ENCODE results near the gene HMGCLL1. TPM values are rescaled to one million over a fixed set of nuclear protein-coding genes. Genes with fewer than 3 reads are reported as not detected.

HMGCLL1 gene
- total RNA-seq, 1 donor = 0.36 TPM

GRCh38 chr6:55495277-55495676, 83.7 kb downstream of the HMGCLL1 start:
- Histone ChIP-seq H2AFZ (ENCODE audit: low read length) (no peak overlapping the region), H3K9me3 (ENCODE audit: low read depth, low read length) (no peaks in the 10 kb centered on the region), H3K4me2 (ENCODE audit: insufficient read depth, low read length) (no peak overlapping the region), H3K79me2 (ENCODE audit: insufficient read depth, low read length) (no peaks in the 10 kb centered on the region), H3K27ac (ENCODE audit: low read depth, low read length) (no peak overlapping the region), H3K36me3 (ENCODE audit: insufficient read depth, low read length) (no peaks in the 10 kb centered on the region), H4K20me1 (ENCODE audit: insufficient read depth, low read length) (no peaks in the 10 kb centered on the region), H3K27me3 (ENCODE audit: insufficient read depth, low read length) (no peaks in the 10 kb centered on the region), H3K4me3 (ENCODE audit: insufficient read depth, low read length) (no peak overlapping the region), H3K4me1 (ENCODE audit: insufficient read depth, low read length) (no peaks in the 10 kb centered on the region)
- TF ChIP-seq CTCF (IDR thresholded peaks at IDR 0.05; ENCODE audit: extremely low read depth, low read depth, low read length) = no peak
- no peak for DNase-seq (ENCODE audit: insufficient read length, low spot score, missing footprints)

DNA sequence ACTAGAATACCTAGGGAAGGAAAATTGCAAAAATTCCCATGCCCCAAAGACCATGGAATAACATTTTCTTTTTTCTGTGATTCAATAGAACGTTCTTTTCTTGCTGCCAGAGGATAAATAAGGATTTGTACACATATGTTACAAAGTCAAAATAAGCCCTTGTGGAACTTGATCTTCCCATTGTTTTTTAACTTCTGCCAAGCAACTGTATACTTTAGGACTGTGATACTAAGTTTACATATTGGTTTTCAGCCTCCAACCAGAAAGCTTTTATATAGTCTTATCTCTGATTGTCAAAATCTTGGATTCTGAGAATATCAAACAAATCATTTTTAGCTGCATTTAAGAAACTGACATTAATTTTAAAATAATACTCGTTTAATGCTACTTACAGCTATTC, 84.6 kb downstream of the HMGCLL1 start:
- Histone ChIP-seq H3K4me3 (ENCODE audit: insufficient read depth, low read length) (no peak overlapping the region), H3K36me3 (ENCODE audit: insufficient read depth, low read length) (no peaks in the 10 kb centered on the region), H3K4me1 (ENCODE audit: insufficient read depth, low read length) (no peaks in the 10 kb centered on the region), H4K20me1 (ENCODE audit: insufficient read depth, low read length) (no peaks in the 10 kb centered on the region), H2AFZ (ENCODE audit: low read length) (no peak overlapping the region), H3K9me3 (ENCODE audit: low read depth, low read length) (no peaks in the 10 kb centered on the region), H3K4me2 (ENCODE audit: insufficient read depth, low read length) (no peak overlapping the region), H3K27me3 (ENCODE audit: insufficient read depth, low read length) (no peaks in the 10 kb centered on the region), H3K79me2 (ENCODE audit: insufficient read depth, low read length) (no peaks in the 10 kb centered on the region), H3K27ac (ENCODE audit: low read depth, low read length) (no peak overlapping the region)
- no peak for DNase-seq (ENCODE audit: insufficient read length, low spot score, missing footprints)
- TF ChIP-seq CTCF (IDR thresholded peaks at IDR 0.05; ENCODE audit: extremely low read depth, low read depth, low read length) = no peak

DNA sequence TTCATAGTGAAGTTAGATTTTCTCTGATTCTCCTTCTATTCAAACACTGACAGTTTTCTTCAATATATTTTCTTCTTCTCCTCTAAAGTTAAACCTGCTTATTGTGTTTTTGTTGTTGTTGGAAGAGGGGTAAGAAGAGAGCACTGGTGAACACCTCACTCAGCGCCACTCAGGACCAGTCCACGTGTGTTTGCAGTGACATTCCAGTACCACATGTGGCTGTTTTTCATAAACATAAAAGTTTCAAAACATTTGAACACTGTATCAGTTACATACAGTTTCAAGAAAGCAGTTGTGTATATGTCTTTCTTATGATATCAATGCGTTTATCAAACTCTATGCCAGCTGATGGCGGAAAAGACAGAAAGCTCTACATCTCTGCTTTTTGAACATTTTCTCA, 86.7 kb downstream of the HMGCLL1 start:
- Histone ChIP-seq H3K36me3 (ENCODE audit: insufficient read depth, low read length) (no peaks in the 10 kb centered on the region), H2AFZ (ENCODE audit: low read length) (no peak overlapping the region), H4K20me1 (ENCODE audit: insufficient read depth, low read length) (no peaks in the 10 kb centered on the region), H3K4me3 (ENCODE audit: insufficient read depth, low read length) (no peak overlapping the region), H3K4me1 (ENCODE audit: insufficient read depth, low read length) (no peaks in the 10 kb centered on the region), H3K9me3 (ENCODE audit: low read depth, low read length) (no peaks in the 10 kb centered on the region), H3K27ac (ENCODE audit: low read depth, low read length) (no peak overlapping the region), H3K4me2 (ENCODE audit: insufficient read depth, low read length) (no peak overlapping the region), H3K27me3 (ENCODE audit: insufficient read depth, low read length) (no peaks in the 10 kb centered on the region), H3K79me2 (ENCODE audit: insufficient read depth, low read length) (no peaks in the 10 kb centered on the region)
- no peak for TF ChIP-seq CTCF (IDR thresholded peaks at IDR 0.05; ENCODE audit: extremely low read depth, low read depth, low read length)
- no peak for DNase-seq (ENCODE audit: insufficient read length, low spot score, missing footprints)

DNA sequence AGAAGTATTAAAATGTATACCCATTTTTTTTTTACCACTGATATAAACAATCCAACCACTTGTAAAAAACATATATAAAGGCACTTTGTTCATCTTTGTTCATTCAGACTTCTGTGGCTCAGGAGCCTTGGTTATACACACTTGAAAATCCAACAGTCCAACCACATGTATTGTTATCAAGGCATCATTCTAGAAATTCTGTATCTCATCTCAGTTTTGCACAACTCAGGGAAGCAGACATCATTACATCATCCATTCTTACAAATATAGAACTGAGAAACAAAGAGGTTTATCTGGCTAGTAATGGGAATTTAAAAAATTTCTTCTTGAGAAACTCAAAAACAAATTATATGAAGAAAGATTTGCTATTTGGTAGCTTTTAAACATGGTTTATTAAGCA, 88.1 kb downstream of the HMGCLL1 start:
- Histone ChIP-seq H4K20me1 (ENCODE audit: insufficient read depth, low read length) (no peaks in the 10 kb centered on the region), H3K9me3 (ENCODE audit: low read depth, low read length) (no peaks in the 10 kb centered on the region), H3K4me2 (ENCODE audit: insufficient read depth, low read length) (no peak overlapping the region), H3K4me3 (ENCODE audit: insufficient read depth, low read length) (no peak overlapping the region), H3K27ac (ENCODE audit: low read depth, low read length) (no peak overlapping the region), H3K27me3 (ENCODE audit: insufficient read depth, low read length) (no peaks in the 10 kb centered on the region), H3K79me2 (ENCODE audit: insufficient read depth, low read length) (no peaks in the 10 kb centered on the region), H2AFZ (ENCODE audit: low read length) (no peak overlapping the region), H3K36me3 (ENCODE audit: insufficient read depth, low read length) (no peaks in the 10 kb centered on the region), H3K4me1 (ENCODE audit: insufficient read depth, low read length) (no peaks in the 10 kb centered on the region)
- DNase-seq (ENCODE audit: insufficient read length, low spot score, missing footprints) = no peak
- no peak for TF ChIP-seq CTCF (IDR thresholded peaks at IDR 0.05; ENCODE audit: extremely low read depth, low read depth, low read length)

Data from osteoblast (primary cell).